Brain pericyte (primary cell): Measurements from ENCODE around the gene MTHFS.
A peak's percentile ranks its signal among the peaks of the same experiment; 100 is the strongest.

ENCODE experiments used
- DNase-seq: peaks from one replicate; pipeline ENCODE4 v3.0.0-alpha.2; 2012; ENCODE audit warnings: low read depth, low spot score

Gene MTHFS

DNA sequence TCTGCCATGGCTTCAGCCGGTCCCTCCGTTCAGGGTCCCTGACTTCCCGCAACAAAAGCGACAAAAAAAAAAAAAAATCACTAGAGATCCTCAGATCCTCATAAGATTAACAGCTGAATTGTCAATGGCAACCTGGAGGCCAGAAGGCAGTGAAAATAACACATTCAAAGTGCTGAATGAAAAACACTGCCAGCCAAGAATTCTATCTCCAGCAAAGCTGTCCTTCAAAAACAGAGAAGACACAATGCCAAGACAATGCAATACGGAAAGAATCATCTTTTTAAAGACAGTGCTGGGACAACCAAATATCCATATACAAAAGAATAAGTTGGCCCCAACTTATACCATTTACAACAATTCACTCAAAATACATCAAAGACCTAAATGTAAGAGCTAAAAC is 21.6 kb downstream of the MTHFS start:
- no peak for DNase-seq

DNA sequence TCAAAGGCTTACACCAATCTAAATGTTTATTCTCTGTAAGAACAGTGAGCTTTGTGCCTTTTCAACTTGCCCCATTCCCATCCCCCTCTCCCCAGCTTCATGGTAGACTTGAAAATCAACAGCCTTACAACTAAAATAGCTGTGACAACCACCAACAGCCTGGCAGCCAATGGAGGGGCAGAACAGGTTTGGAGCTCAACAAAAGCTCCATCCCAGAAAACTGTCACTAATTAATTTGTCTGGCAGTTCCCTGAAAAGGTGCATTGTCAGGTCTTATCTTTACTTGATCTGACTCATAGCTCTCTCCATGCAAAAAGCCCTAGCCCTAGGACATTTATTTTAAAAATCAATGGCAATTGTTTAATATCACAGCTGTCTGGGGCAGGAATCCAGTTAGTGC is 22.6 kb downstream of the MTHFS start:
- DNase-seq: no peak

DNA sequence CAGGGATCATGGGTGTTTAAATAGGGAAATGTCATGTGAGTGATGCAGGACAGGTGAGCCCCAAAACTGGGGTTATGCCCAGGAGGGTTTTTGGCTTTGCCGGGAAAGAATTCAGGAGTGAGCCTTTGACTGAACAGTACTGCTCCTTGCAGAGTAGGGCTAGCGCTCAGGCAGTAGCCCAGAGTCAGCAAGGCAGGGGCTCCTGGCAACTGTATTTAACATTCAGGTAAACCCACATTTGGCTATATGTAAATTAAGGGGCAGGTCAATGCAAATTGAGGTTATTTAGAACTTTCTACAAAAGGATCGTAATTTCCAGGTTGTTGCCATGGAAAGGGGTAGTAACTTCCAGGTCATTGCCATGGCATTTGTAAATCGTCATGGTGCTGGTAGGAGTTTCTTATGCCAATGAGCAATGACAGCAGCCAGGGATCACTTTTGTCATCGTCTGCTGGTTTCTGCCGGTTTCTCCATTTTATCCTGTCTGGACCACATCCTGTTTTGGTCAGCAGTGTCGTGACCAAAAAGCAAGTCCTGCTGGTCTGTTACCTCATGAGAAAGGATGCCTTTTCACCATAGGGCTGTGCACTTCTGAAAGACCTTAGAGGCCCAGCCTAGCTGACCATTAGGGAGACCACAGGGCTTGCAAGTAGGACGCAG is 24.3 kb downstream of the MTHFS start:
- no peak for DNase-seq

DNA sequence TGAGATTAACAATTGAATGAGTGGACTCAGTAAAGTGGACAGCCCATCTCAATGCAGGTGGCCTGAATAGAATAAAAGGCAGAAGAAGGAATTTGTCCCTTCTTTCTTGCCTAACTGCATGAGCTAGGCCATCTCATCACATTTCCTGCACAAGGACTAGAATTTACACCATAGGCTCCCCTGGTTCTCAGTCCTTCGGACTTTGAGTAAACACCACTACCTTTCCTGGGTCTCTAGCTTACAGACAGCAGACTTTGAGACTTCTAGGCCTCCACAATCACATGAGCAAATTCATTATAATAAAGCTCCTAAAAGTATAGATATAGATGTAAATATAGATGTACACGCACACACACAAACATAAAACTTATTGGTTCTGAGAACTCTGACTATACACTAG is 28.3 kb downstream of the MTHFS start:
- DNase-seq: no peak

DNA sequence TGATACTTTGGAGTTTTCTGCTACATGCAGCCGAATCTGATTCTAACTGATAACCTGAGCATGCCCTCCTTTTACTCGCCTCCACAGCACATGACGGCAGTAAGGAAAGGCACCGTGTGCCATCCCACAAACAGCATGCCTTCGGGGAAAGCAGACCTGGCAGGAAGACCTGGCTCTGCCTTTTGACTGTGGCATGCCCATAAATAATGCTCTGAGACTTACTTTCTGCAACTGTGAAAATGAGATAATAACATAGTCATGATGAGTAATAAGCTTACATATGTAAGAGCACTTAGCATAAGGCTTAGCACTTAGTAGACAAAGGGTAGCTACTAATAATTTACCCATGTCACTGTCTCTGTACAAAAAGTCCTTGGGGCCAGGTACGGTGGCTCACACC is 32.9 kb downstream of the MTHFS start:
- no peak for DNase-seq

DNA sequence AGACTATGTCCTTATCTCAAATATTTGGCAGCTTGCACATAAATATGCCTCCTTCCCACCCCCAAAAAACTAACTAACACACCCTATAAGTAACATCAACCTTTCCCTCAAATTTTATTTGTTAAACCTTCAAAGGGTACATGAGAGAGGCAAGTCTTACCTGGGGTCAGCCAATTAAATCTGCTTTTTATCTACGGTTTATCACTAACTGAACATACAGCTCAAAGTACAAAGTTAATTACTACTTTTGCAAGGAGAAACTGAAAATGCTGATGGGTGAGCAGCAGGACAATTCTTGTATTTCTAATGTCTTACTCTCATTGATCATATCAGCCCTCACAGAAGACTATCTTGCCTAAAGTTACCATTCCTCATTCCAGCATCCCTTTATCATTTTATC is 34.6 kb downstream of the MTHFS start:
- DNase-seq: no peak

DNA sequence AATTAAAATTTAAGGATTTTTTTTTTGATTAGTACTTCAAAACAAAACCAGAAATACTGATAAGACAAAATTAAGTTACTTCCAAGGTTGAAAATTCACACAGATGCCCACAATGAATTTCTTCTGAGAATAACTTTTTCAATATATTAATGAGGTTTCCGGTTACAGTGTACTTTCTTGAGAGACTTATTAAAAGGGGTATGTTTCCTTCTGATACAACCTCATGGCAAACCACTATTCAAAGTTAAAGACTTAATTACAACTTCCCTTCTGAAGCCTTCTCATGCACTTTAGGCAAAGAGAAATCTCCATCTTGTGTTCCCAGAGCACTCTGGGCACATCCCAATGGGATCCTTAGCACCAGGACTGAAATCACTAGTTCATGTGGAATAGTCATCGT is 36.2 kb downstream of the MTHFS start:
- DNase-seq: no peak

DNA sequence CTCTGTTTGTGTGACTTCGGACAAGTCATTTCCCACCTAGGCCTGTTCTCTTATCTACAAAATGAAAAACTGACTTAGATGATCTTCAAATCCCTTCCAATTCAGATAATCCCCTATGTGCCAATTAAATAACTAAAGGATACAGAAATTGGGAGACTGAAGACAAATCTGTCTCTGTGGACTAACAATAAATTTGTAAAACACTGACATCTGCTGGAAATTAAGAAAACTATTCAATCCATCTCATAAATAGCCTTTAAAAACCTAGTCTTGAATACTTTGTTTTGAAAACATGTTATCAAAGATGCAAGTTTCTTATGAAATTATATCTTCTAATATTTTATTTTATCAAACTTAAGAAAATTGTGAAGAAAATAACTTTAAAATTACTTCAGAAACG is 38.3 kb downstream of the MTHFS start:
- no peak for DNase-seq

DNA sequence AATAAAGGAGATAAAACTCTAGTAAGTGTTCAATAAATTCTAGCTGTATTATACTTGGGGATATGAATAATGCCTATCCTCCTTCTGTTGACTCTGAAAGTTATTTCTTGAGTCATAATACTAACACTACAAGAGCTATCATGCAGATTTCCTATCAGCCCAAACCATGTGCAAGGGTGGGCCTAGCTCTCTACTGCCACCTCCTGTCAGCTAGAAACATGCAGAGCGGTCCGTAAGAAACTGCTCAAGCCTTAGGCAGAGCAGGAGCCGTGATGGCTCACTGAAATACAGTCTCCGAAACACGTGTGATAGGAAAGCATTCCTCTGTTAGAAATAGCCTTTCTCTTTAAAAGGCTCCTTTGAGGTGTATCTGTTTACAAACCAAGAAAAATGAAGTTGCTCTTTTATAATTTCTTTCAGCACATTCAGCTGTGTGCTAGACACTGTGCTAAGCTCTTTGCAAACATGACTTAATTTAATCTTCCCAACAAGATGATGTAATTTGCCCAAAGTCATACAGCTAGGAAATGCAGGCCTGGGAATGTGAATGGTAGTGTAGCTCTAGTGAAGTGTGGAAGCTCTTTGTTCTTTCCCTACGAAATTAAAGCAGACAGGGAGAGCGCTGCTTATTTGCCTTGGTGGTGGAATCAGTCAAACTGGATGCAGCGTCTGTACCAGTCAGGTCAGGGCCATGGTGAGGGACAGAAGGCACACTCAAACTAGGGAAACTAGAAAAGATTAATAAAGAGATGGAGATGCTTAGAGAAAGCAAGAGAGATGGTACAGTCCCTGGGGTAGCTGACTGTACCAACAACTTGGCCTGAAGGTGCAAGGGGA is 43.1 kb downstream of the MTHFS start:
- DNase-seq: peak; percentile 77

DNA sequence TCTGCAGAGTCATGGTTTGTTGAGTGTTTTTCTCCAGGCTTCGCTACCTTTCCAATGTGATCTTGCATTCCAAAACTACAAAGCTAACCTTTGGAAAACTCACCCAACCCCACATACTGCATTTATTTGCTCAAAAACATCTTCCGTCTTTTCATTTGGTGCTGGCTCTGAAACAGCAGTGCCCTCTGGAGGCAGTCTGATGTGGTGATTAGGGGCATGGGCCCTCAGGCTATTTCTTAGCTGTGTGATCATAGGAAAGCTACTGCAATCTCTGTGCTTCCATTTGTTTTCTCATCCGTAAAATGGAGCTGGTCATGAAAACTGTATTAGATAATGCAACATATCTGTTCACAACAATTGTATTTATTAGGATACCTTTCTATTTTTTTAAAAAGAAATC is 47.0 kb downstream of the MTHFS start:
- DNase-seq: no peak

DNA sequence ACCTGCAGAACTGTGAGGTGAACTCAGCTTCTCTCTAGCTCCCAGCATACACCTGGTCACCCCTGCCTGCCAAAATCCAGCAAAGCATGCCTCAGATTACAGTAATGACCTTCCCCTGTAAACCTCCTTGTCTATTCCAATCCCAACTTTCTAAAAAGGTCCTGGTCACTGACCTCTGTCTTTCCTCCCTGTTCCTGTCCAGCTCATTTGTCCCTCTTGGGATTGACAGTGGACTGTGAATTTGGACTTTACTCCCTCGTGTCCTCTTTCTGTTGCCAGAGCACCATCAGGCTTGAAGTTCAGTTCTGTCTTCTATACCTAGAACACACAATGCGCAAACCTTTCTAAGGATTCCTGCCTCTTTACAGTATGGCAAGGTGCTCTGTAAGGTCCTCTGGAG is 50.3 kb downstream of the MTHFS start:
- DNase-seq: no peak

DNA sequence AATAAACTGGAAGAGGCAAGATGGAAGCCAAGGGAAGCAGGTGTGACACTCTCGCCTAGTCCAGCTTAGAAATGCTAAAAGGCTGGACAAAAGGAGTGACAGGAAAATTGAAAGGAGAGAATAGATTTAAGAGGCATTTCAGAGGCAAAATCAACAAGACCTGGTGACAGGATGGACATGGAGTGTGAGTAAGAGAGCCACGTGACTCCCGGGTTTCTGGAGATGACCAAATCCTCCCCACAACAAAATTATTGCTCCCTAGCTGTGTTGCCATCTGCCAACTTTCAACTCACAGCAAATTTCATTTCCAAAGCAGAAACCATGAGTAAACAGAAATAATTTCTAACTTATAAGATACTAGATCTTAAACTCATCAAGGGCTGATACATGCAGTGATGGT is 52.6 kb downstream of the MTHFS start:
- DNase-seq: no peak

DNA sequence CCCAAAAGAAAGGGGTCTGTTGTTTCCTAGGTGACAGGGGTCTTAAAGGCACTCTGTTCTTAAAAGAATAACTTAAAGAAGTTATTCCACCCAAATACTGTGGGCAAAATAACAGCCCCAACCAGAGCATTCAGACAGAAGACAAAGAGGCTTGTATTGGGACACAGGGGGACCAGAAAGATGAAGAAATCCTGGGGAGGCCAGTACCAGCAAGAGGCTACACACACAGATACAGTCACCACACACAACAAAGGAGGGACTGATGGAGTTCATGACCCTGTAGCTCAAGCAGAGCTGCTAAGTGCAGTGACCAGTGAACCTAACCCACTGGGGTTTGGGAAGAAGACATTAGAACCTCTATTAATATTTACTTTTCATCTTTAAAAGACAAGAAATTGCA is 59.0 kb downstream of the MTHFS start:
- DNase-seq: no peak

DNA sequence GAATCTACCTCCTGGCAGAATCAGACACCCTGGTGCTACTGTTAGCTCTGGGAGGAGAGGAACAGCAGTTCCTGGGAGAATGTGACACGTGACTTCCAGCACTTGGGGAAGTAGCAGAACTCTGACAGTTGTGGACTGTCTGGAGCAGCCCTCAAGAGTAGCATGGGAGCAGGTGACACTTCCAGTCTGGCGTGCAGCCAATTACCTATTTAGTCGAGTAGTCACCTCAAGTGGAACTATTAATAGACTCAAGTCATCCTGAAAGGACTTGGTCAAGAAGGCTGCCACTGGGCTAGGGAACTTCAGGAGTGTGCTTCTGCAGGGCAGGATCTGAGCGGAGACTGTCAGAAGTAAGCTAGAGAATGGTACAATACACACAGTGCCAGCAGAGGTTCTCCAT is 62.3 kb downstream of the MTHFS start:
- no peak for DNase-seq

DNA sequence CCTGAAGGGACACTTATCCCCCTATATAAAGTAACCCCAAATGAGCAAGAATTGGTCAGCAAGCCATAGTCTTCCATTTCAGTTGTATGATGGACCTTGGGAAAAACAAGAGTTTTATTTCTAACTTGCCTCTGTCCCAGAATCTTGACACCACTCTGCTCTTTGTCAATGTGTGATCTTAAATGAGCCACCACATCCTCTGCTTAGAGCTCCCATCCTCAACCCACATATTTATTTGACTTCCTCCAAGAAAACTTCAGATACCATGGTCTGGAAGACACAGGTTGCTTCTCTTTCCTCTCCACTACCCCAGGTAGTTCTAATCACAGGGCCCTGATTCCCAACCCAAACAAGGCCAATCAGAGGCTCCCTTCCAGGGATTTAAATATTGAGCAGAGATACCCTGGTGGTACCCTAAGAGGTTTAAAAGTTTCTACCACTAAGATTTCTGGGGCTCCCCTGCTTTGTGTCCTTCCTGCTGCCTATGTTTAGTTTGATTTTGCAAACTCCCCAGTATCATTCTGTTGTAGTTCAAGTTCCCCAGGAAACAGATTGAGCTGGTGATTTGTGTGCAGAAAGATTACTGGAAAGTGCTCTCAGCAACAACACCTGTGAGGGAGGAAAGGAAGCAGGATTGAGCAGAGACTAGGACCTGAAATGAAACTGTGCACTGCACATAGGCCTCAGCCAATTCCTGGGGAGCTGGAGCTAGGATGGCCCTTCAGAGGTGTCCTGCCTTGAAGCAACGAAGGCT is 64.3 kb downstream of the MTHFS start:
- no peak for DNase-seq

DNA sequence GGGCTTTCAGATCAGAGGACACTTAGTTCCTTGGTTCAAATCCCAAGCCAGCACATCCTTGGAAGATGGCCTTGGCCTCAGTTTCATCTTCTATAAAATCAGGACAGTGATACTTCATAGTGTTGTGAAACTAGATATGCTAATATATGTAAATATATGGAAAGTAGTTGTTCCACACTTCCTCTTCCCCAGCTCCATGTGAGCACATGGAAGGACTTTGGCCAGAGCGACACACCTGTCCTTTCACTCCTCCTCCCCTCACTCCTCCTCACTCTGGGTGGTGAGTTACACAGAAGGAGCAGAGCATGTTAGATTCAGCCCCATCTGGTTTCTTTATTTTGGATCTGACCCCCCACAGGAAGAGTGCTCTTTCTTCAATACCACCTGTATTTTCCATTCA is 65.2 kb downstream of the MTHFS start:
- no peak for DNase-seq

DNA sequence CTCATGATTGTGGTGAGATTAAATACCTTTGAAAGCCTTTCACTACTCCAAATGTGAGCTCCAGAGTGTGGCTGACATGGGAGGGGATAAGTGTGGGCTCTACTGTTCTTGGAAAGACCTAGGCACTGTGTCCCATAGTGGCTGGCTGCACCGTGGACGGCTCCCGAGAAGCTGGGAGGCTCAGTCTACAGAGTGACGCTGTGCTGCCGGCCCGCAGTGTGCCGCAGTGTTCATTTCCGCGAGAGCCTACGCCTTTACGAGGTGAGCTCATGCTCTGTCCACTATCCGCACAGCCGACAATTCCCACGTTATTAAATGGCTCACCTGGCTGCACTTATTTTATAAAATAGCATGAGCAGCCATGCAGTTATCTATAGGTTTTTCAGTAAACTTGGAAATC is 66.9 kb downstream of the MTHFS start:
- no peak for DNase-seq

DNA sequence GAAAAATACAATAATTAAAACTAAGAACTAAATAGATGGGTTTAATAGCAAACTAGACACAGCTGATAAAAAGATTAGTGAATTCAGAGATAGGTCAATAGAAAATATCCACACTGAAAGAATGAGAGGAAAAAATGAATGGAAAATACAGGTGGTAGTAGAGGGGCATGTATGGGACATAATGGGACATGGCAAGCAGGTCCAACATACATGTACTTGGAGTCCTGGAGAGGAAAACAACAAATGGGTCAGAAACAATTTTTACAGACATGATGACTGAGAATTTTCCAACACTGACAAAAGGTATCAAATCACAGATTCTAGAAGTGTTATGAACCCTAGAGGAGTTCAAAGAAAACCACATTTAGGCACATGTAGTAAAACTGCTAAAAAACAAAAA is 68.4 kb downstream of the MTHFS start:
- no peak for DNase-seq

DNA sequence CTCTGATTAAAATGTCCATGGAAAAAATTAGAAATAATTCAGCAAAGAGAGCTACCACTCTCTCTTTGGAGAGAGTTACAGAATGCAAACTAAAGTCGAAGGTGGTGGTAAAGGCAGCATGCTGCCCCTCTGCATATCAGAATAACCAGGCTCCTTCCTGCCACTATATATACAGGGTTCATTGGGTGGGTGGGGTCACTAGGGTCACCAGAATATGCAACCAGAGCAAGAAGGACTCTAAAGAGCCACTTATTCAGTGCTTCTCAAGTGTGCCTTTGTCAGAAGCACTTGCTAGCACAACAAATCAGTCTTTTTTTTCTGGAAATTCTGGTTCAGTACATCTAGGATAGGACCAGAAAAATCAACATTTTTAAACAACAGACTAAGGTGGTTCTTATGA is 70.0 kb downstream of the MTHFS start:
- DNase-seq: no peak

DNA sequence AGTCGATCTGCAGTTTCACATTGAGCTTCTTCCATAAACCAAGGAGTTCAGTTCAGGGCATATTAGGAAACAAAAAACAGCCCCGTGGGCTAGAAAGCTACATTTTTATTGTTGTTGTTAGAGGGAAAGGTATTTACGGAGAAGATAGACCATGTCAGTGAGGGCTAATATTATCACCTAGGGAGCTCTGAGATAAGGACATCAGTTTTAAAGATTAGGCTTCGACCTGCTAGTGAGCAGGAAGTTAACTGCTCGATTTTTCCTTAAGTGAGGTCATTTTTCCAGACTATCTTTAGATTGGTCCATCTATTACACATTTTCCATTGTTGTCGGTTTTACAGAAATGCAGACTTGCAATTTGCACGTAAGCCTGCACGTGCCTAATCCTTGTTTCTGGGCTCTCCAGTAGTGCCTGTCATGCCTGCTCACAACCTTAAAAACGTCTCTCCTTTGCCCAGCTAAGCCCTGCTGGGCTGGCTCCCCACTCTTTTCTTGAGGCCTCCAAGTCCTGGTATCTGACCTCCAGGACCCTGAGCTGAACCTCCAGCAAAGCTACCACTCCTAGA is 72.6 kb downstream of the MTHFS start:
- DNase-seq: no peak

DNA sequence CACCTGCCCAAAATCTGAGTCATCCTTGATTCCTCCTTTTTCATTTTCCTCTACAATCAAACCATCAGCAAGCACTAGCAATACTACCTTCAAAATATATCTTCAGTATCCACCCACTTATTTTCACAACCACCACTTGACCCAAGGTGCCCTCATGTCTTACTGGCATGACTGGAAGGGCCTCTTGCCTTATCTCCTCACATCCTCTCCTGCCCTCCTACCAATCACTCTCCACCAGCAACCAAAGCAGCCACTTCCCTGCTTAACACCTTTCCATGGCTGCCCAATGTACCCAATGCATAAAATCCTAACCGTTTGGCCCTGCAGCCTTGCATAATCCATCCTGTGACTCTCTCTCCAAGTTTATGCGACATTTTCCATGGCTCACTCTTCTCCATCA is 76.0 kb downstream of the MTHFS start:
- no peak for DNase-seq

DNA sequence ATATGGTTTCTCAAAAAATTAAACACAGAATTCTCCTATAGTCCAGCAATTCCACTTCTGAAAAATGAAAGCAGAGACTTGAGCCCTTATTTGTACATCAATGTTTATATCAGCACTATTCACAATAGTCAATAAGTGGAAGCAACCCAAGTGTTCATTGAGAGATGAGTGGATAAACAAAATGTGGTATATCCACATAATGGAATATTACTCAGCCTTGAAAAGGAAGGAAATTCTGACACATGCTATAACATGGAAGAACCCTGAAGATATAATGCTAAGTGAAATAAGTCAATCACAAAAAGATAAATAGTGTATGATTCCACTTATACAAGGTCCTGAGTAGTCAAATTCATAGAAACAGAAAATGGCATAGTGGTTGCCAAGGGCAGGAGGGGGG is 76.6 kb downstream of the MTHFS start:
- no peak for DNase-seq
